ENCODE measurements around the gene USB1.

- TF ChIP-seq CTCF (conservative IDR thresholded peaks at IDR 0.05 in 1 of 2, IDR thresholded peaks at IDR 0.05 in 1 of 2; ENCODE audit: low read depth in 1 of 2, low read length in 2 of 2) (no peak), EZH2 (IDR thresholded peaks at IDR 0.05; ENCODE audit: low read length, missing control alignments) (no peak)
Measured at GRCh38 chr16:57995721-57996405, 5.3 kb upstream of the USB1 start.
